Measurements from ENCODE around the gene FGD5.

FGD5 gene

GRCh38 chr3:14962762-14963161, 144.0 kb downstream of the FGD5 start:
- no peak for DNase-seq (ENCODE audit: extremely low spot score)
- TF ChIP-seq CTCF (IDR thresholded peaks at IDR 0.05; ENCODE audit: control extremely low read depth, extremely low read depth, low read depth, missing control alignments), result no peak
- POLR2A ChIA-PET, result no interaction called here
- CTCF ChIA-PET, result no interaction called here

- ChIA-PET POLR2A (no interaction called here), CTCF (interaction anchor here (1.8 to 4.4 kb wide), 3 partner anchors 11 to 84 kb away, joined by 6 to 18 read pairs (median 16); no protein-coding TSS in a partner anchor)
- TF ChIP-seq CTCF (IDR thresholded peaks at IDR 0.05; ENCODE audit: control extremely low read depth, extremely low read depth, low read depth, missing control alignments), result no peak
- no peak for DNase-seq (ENCODE audit: extremely low spot score)
These were observed 148.5 kb downstream of the FGD5 start for GRCh38 chr3:14967285-14967684.

- POLR2A ChIA-PET, result no interaction called here
- DNase-seq (ENCODE audit: extremely low spot score), result no peak
- CTCF ChIA-PET, result interaction anchor here (1.0 to 1.8 kb wide), 2 partner anchors 17 to 20 kb away, joined by 3 to 6 read pairs; no protein-coding TSS in a partner anchor
- TF ChIP-seq CTCF (IDR thresholded peaks at IDR 0.05; ENCODE audit: control extremely low read depth, extremely low read depth, low read depth, missing control alignments), result no peak
These were observed 150.9 kb downstream of the FGD5 start for GRCh38 chr3:14969671-14970070.

- no peak for DNase-seq (ENCODE audit: extremely low spot score)
- ChIA-PET POLR2A (no interaction called here), CTCF (no interaction called here)
- TF ChIP-seq CTCF (IDR thresholded peaks at IDR 0.05; ENCODE audit: control extremely low read depth, extremely low read depth, low read depth, missing control alignments), result no peak
These were observed 157.6 kb downstream of the FGD5 start for GRCh38 chr3:14976317-14976716.

GRCh38 chr3:14980689-14981088, 161.9 kb downstream of the FGD5 start:
- CTCF ChIA-PET, result interaction anchor here (0.8 to 4.6 kb wide), 10 partner anchors 9 to 69 kb away, joined by 3 to 23 read pairs (median 3); no protein-coding TSS in a partner anchor
- peak; percentile 35 for DNase-seq (ENCODE audit: extremely low spot score)
- POLR2A ChIA-PET, result no interaction called here
- TF ChIP-seq CTCF (IDR thresholded peaks at IDR 0.05; ENCODE audit: control extremely low read depth, extremely low read depth, low read depth, missing control alignments), result no peak
